ENCODE measurements around the gene ANKRD2.

- TF ChIP-seq MAX (IDR thresholded peaks at IDR 0.05) (no peak), TAF1 (IDR thresholded peaks at IDR 0.05; ENCODE audit: low read depth) (no peak), CREB1 (IDR thresholded peaks at IDR 0.05; ENCODE audit: low read depth) (no peak), REST (IDR thresholded peaks at IDR 0.05; ENCODE audit: low read depth) (no peak), FOXM1 (IDR thresholded peaks at IDR 0.05; ENCODE audit: borderline replicate concordance, low read depth) (no peak)
Observed at GRCh38 chr10:97563337-97563736, 9.2 kb upstream of the ANKRD2 start.

Data from Ishikawa (cell line).